ENCODE measurements around the gene OR51B4. TPM values are rescaled to one million over a fixed set of nuclear protein-coding genes. Genes with fewer than 3 reads are reported as not detected.

The OR51B4 gene, protein sequence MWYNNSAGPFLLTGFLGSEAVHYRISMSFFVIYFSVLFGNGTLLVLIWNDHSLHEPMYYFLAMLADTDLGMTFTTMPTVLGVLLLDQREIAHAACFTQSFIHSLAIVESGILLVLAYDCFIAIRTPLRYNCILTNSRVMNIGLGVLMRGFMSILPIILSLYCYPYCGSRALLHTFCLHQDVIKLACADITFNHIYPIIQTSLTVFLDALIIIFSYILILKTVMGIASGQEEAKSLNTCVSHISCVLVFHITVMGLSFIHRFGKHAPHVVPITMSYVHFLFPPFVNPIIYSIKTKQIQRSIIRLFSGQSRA
- total RNA-seq = not detected in 2 replicates

DNA sequence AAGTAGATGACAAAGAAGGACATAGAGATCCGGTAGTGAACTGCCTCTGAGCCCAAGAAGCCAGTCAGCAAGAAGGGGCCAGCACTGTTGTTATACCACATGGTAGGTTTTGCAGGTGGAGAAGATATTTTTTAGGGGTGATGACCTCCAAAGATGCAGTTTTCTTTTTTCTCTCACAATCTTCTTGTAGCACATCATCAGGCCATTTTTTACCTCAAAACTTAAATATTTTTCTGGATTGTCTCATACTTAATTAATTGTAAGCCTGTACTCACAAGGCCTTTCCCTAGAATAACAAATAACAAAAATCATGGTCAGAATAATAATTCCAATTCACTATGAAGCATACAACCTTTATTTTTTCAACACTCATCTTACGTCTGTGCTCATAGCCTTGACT is at the start of gene OR51B4:
Gene OR51B4, minus strand, starts transcription at position 101 of the 400 bp plus-strand sequence. Its CDS starts 0 bp downstream, at position 101.

GRCh38 chr11:5351208-5351607 is 49.5 kb upstream of the OR51B4 start, which contains the start of gene OR51B6:
OR51B6 (plus strand) TSS chr11:5351508; CDS start chr11:5351508, 0 bp downstream.

GRCh38 chr11:5343474-5344335 is 42.0 kb upstream of the OR51B4 start, which contains the start of gene OR51B5:
OR51B5 (minus strand) TSS chr11:5343524; CDS start chr11:5343524, 0 bp downstream.

GRCh38 chr11:5324197-5324596 is 22.5 kb upstream of the OR51B4 start, which contains the start of gene OR51B2:
OR51B2 (minus strand) TSS chr11:5324297; CDS start chr11:5324297, 0 bp downstream.

DNA sequence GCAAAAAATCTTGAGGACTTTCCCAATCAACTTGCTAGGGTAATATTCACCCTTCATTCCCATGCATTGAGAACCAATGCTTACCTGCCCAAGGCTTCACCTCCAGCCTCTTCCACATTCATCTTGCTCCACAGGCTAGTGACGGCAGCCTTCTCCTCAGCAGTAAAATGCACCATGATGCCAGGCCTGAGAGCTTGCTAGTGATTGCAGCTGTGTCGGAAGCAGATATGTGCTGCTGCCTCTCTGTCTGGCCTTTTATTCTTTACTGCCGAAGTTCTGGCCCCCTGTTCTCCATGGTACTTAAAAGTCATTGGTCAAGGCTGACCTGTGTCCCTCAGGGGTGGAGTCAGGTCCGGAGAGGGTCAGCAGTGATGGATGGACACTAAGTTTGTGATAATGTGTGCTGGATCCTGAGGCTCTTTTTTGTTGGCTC is 32.0 kb downstream of the OR51B4 start, which contains the start of gene HBE1:
Gene HBE1, minus strand, starts transcription at position 231 of the 433 bp plus-strand sequence. Its CDS starts 55 bp downstream, at position 176.

GRCh38 chr11:5254646-5255413 is 46.9 kb downstream of the OR51B4 start, which contains the start of gene HBG2:
HBG2 (minus strand) TSS chr11:5254781; CDS start chr11:5254728, 53 bp downstream.

Other genes starting within 250 kb of the OR51B4 start
- gene OR52E2, start 242.3 kb downstream of the OR51B4 start, total RNA-seq = not detected in 2 replicates
- not detected in 2 replicates for gene OR52E1, start 232.4 kb downstream of the OR51B4 start, total RNA-seq
- not detected in 2 replicates for gene OR52A5, start 163.6 kb downstream of the OR51B4 start, total RNA-seq
- not detected in 2 replicates for gene OR52A1, start 147.2 kb downstream of the OR51B4 start, total RNA-seq
- not detected in 2 replicates for gene OR51V1, start 101.3 kb downstream of the OR51B4 start, total RNA-seq
- not detected in 2 replicates for gene HBB, start 74.9 kb downstream of the OR51B4 start, total RNA-seq
- gene HBD, start 67.5 kb downstream of the OR51B4 start, total RNA-seq = 0.19 TPM in 1 of 2 replicates, not detected in the other
- gene HBG1, start 52.1 kb downstream of the OR51B4 start, total RNA-seq = not detected in 2 replicates
- gene HBG2, start 47.2 kb downstream of the OR51B4 start, total RNA-seq = not detected in 2 replicates
- gene HBE1, start 32.0 kb downstream of the OR51B4 start, total RNA-seq = not detected in 2 replicates
- 0.28 TPM in 1 of 2 replicates, not detected in the other for gene OR51B2, start 22.4 kb upstream of the OR51B4 start, total RNA-seq
- 0.28 TPM in 1 of 2 replicates, not detected in the other for gene OR51B5, start 41.6 kb upstream of the OR51B4 start, total RNA-seq
- not detected in 2 replicates for gene OR51B6, start 49.6 kb upstream of the OR51B4 start, total RNA-seq
- gene OR51M1, start 81.9 kb upstream of the OR51B4 start, total RNA-seq = not detected in 2 replicates
- gene OR51Q1, start 120.2 kb upstream of the OR51B4 start, total RNA-seq = not detected in 2 replicates
- 0.28 TPM in 1 of 2 replicates, not detected in the other for gene OR51I1, start 139.6 kb upstream of the OR51B4 start, total RNA-seq
- gene OR51I2, start 147.4 kb upstream of the OR51B4 start, total RNA-seq = not detected in 2 replicates
- not detected in 2 replicates for gene OR52D1, start 186.7 kb upstream of the OR51B4 start, total RNA-seq
- not detected in 2 replicates for gene UBQLN3, start 208.0 kb upstream of the OR51B4 start, total RNA-seq
- under 0.01 TPM in 1 of 2 replicates, not detected in the other for gene UBQLNL, start 214.8 kb upstream of the OR51B4 start, total RNA-seq
- 0.19 and 0.56 TPM in 2 replicates for gene OR52H1, start 246.6 kb upstream of the OR51B4 start, total RNA-seq